HepG2 (cell line): ENCODE measurements around the gene VPS18. TPM values are rescaled to one million over a fixed set of nuclear protein-coding genes. Genes with fewer than 3 reads are reported as not detected.

Experiments used
- AHR ChIP-seq: IDR thresholded peaks from 2 replicates; pipeline ENCODE4 v1.6.1; 2018; ENCODE audit warnings: missing genetic modification reagents, missing compliant biosample characterization
- DNMT3B ChIP-seq: conservative IDR thresholded peaks from 2 replicates; pipeline ENCODE4 v1.6.1; 2016; ENCODE audit warnings: missing biosample characterization, control low read depth
- DR1 ChIP-seq: sonication (generic); formaldehyde crosslinking; IDR thresholded peaks from 2 replicates; pipeline ENCODE4 v1.8.0; 2021; ENCODE audit warnings: mild to moderate bottlenecking, missing genetic modification reagents, inconsistent platforms
- EZH2 ChIP-seq: conservative IDR thresholded peaks from 2 replicates; pipeline ENCODE4 v1.6.1; 2012; ENCODE audit warnings: mild to moderate bottlenecking, low read depth, low read length, moderate library complexity
- FOXP1 ChIP-seq, 2 experiments: fragments of 450-650 bp in 1 of 2; IDR thresholded peaks; 2 replicates each; pipeline ENCODE4 v1.6.1; 2017 to 2018; ENCODE audit warnings: antibody characterized with exemption in 1 of 2
- HDAC1 ChIP-seq: sonication (generic); formaldehyde crosslinking; IDR thresholded peaks from 2 replicates; pipeline ENCODE4 v1.5.1; 2020; ENCODE audit warnings: mild to moderate bottlenecking, missing genetic modification reagents
- KDM5B ChIP-seq: sonication (generic); formaldehyde crosslinking; IDR thresholded peaks from 2 replicates; pipeline ENCODE4 v1.4.0; 2020; ENCODE audit warnings: missing genetic modification reagents, mild to moderate bottlenecking, borderline replicate concordance
- MBNL3 ChIP-seq: fragments of 250-450 bp; sonication (Bioruptor Pico); conservative IDR thresholded peaks from 2 replicates; pipeline ENCODE4 v1.8.0; 2022; ENCODE audit warnings: mild to moderate bottlenecking, inconsistent platforms
- MED1 ChIP-seq: sonication (generic); formaldehyde crosslinking; IDR thresholded peaks from 2 replicates; pipeline ENCODE4 v1.4.0; 2020; ENCODE audit warnings: missing genetic modification reagents
- PLRG1 ChIP-seq: fragments of 450-650 bp; conservative IDR thresholded peaks from 2 replicates; pipeline ENCODE4 v1.6.1; 2016
- RNF2 ChIP-seq: fragments of 450-650 bp; conservative IDR thresholded peaks from 2 replicates; pipeline ENCODE4 v1.6.1; 2016; ENCODE audit warnings: low read depth
- STAT5B ChIP-seq: sonication (generic); formaldehyde crosslinking; IDR thresholded peaks from 2 replicates; pipeline ENCODE4 v1.4.0; 2020; ENCODE audit warnings: missing genetic modification reagents
- TBX3 ChIP-seq: fragments of 450-650 bp; IDR thresholded peaks from 2 replicates; pipeline ENCODE4 v1.6.1; 2017; ENCODE audit warnings: antibody characterized with exemption, mild to moderate bottlenecking, inconsistent platforms, borderline replicate concordance
- ZFY ChIP-seq: sonication (generic); formaldehyde crosslinking; IDR thresholded peaks from 2 replicates; pipeline ENCODE4 v1.4.0; 2020; ENCODE audit warnings: missing genetic modification reagents
- ZKSCAN1 ChIP-seq: fragments of 150-350 bp; IDR thresholded peaks from 2 replicates; pipeline ENCODE4 v1.6.1; 2014; ENCODE audit warnings: low read length
- ZMYM4 ChIP-seq: sonication (generic); formaldehyde crosslinking; IDR thresholded peaks from 2 replicates; pipeline ENCODE4 v1.8.1; 2023; ENCODE audit warnings: mild to moderate bottlenecking, missing genetic modification reagents
- ZNF143 ChIP-seq: sonication (generic); formaldehyde crosslinking; IDR thresholded peaks from 2 replicates; pipeline ENCODE4 v1.4.0; 2020; ENCODE audit warnings: missing genetic modification reagents
- ZNF20 ChIP-seq: sonication (generic); formaldehyde crosslinking; IDR thresholded peaks from 2 replicates; pipeline ENCODE4 v1.4.0; 2020; ENCODE audit warnings: mild to moderate bottlenecking, moderate library complexity, missing genetic modification reagents
- ZNF337 ChIP-seq: sonication (generic); formaldehyde crosslinking; IDR thresholded peaks from 2 replicates; pipeline ENCODE4 v1.5.1; 2020; ENCODE audit warnings: missing genetic modification reagents, low read depth, mild to moderate bottlenecking, borderline replicate concordance
- ZNF550 ChIP-seq: sonication (generic); formaldehyde crosslinking; IDR thresholded peaks from 2 replicates; pipeline ENCODE4 v1.4.0; 2020; ENCODE audit warnings: mild to moderate bottlenecking, missing genetic modification reagents, borderline replicate concordance
- ZNF607 ChIP-seq: sonication (generic); formaldehyde crosslinking; IDR thresholded peaks from 2 replicates; pipeline ENCODE4 v1.5.1; 2020; ENCODE audit warnings: missing genetic modification reagents, mild to moderate bottlenecking, borderline replicate concordance
- ZNF644 ChIP-seq: IDR thresholded peaks from 2 replicates; pipeline ENCODE4 v1.6.1; 2016; ENCODE audit warnings: low read depth
- ZNF678 ChIP-seq: sonication (generic); formaldehyde crosslinking; IDR thresholded peaks from 2 replicates; pipeline ENCODE4 v1.4.0; 2020; ENCODE audit warnings: mild to moderate bottlenecking, missing genetic modification reagents
- polyA plus RNA-seq, 8 experiments: library from polyadenylated mRNA; depleted of rRNA in 3 of 8; stranded (reverse) in 7 of 8; unstranded in 1 of 8; fragments of >200 nt; fragmentation: Illumina TruSeq in 4 of 8; extraction: Trizol in 4 of 8; gene quantifications; 2 replicates each; pipeline versions ENCODE4 v1.2.1 to v1.2.3, GENCODE V29; 2011 to 2016; ENCODE audit warnings: low read depth in 4 of 8, missing spikeins in 1 of 8, mixed read lengths in 1 of 8; ENCODE audit not compliant: insufficient read depth in 1 of 8
- total RNA-seq, 5 experiments: library from RNA; depleted of rRNA; stranded (reverse); fragments of >200 nt; fragmentation: Illumina TruSeq; extraction: Trizol; gene quantifications; 2 replicates each; pipeline ENCODE4 v1.2.3, GENCODE V29; 2016; ENCODE audit warnings: low read depth in 1 of 5
- TF ChIP-seq, protein P1 (sequence below): fragments of 450-650 bp; IDR thresholded peaks from 2 replicates; pipeline ENCODE4 v1.6.1; 2017
- TF ChIP-seq, protein P2 (sequence below): sonication (generic); formaldehyde crosslinking; IDR thresholded peaks from 2 replicates; pipeline ENCODE4 v1.9.0; 2022; ENCODE audit warnings: missing genetic modification reagents, mild to moderate bottlenecking, borderline replicate concordance
- TF ChIP-seq, protein P3 (sequence below): sonication (generic); formaldehyde crosslinking; IDR thresholded peaks from 2 replicates; pipeline ENCODE4 v1.4.0; 2020; ENCODE audit warnings: missing genetic modification reagents
- TF ChIP-seq, protein P4 (sequence below): sonication (generic); formaldehyde crosslinking; IDR thresholded peaks from 2 replicates; pipeline ENCODE4 v1.9.0; 2021; ENCODE audit warnings: missing genetic modification reagents, borderline replicate concordance

Gene VPS18
- total and polyA plus RNA-seq, 2 of the 13 experiments (the other 11 are each of a cell fraction or from before 2014, with no cell fraction given) = 5.8 to 17.0 TPM

DNA sequence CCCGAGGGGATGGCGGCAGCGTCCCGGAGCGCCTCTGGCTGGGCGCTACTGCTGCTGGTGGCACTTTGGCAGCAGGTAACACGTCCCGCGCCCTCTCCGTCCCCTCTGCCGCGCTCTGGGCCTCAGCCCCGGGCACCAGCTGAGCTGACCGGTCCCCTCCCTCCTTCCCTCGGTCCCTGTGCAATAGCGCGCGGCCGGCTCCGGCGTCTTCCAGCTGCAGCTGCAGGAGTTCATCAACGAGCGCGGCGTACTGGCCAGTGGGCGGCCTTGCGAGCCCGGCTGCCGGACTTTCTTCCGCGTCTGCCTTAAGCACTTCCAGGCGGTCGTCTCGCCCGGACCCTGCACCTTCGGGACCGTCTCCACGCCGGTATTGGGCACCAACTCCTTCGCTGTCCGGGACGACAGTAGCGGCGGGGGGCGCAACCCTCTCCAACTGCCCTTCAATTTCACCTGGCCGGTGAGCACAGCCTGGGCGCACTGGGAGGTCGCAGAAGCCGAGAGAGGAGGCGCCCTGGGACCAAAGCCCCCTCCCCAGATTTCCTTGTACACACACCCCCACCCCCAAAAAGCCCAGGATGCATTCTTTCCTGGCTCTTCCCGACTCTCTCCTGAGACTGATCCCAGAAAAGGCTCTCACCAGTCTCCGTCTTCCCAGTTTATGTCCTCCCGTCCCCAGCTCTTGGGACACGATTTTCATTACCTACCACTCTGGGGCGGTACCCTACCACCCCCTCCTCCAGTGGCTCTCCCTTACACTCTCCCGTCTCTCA is 35.6 kb downstream of the VPS18 start (continued):
- TF ChIP-seq HDAC1 (CRISPR knock-in tag) (0 out of 2 replicates have a peak, but pooled peaks have one; percentile 39), STAT5B (CRISPR knock-in tag) (no peak), ZNF644 (CRISPR knock-in tag) (no peak), AHR (CRISPR knock-in tag) (no peak), ZNF607 (no peak), ZMYM4 (CRISPR knock-in tag) (no peak), PLRG1 (no peak), ZFY (CRISPR knock-in tag) (0 out of 2 replicates have a peak, but pooled peaks have one; percentile 30), ZNF20 (CRISPR knock-in tag) (no peak), RNF2 (no peak; the same call in 1 of the 2 replicates), TBX3 (no peak), DNMT3B (CRISPR knock-in tag) (no peak), ZKSCAN1 (no peak), ZNF678 (CRISPR knock-in tag) (peak; percentile 33; the same call in 1 of the 2 replicates), MBNL3 (CRISPR knock-in tag) (no peak), EZH2 (no peak), KDM5B (no peak), ZNF143 (CRISPR knock-in tag) (no peak), MED1 (CRISPR knock-in tag) (no peak), ZNF337 (no peak), FOXP1 (IDR thresholded peaks at IDR 0.05) (no peak), FOXP1 (CRISPR knock-in tag; IDR thresholded peaks at IDR 0.05) (no peak), ZNF550 (CRISPR knock-in tag) (no peak), DR1 (CRISPR knock-in tag) (no peak)
- TF ChIP-seq, protein P1, sequence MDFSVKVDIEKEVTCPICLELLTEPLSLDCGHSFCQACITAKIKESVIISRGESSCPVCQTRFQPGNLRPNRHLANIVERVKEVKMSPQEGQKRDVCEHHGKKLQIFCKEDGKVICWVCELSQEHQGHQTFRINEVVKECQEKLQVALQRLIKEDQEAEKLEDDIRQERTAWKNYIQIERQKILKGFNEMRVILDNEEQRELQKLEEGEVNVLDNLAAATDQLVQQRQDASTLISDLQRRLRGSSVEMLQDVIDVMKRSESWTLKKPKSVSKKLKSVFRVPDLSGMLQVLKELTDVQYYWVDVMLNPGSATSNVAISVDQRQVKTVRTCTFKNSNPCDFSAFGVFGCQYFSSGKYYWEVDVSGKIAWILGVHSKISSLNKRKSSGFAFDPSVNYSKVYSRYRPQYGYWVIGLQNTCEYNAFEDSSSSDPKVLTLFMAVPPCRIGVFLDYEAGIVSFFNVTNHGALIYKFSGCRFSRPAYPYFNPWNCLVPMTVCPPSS = no peak
- TF ChIP-seq, protein P2, sequence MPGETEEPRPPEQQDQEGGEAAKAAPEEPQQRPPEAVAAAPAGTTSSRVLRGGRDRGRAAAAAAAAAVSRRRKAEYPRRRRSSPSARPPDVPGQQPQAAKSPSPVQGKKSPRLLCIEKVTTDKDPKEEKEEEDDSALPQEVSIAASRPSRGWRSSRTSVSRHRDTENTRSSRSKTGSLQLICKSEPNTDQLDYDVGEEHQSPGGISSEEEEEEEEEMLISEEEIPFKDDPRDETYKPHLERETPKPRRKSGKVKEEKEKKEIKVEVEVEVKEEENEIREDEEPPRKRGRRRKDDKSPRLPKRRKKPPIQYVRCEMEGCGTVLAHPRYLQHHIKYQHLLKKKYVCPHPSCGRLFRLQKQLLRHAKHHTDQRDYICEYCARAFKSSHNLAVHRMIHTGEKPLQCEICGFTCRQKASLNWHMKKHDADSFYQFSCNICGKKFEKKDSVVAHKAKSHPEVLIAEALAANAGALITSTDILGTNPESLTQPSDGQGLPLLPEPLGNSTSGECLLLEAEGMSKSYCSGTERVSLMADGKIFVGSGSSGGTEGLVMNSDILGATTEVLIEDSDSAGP (CRISPR knock-in tag) = peak; percentile 30; the same call in 1 of the 2 replicates
- TF ChIP-seq, protein P3, sequence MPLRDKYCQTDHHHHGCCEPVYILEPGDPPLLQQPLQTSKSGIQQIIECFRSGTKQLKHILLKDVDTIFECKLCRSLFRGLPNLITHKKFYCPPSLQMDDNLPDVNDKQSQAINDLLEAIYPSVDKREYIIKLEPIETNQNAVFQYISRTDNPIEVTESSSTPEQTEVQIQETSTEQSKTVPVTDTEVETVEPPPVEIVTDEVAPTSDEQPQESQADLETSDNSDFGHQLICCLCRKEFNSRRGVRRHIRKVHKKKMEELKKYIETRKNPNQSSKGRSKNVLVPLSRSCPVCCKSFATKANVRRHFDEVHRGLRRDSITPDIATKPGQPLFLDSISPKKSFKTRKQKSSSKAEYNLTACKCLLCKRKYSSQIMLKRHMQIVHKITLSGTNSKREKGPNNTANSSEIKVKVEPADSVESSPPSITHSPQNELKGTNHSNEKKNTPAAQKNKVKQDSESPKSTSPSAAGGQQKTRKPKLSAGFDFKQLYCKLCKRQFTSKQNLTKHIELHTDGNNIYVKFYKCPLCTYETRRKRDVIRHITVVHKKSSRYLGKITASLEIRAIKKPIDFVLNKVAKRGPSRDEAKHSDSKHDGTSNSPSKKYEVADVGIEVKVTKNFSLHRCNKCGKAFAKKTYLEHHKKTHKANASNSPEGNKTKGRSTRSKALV (CRISPR knock-in tag) = peak; percentile 99
- TF ChIP-seq, protein P4, sequence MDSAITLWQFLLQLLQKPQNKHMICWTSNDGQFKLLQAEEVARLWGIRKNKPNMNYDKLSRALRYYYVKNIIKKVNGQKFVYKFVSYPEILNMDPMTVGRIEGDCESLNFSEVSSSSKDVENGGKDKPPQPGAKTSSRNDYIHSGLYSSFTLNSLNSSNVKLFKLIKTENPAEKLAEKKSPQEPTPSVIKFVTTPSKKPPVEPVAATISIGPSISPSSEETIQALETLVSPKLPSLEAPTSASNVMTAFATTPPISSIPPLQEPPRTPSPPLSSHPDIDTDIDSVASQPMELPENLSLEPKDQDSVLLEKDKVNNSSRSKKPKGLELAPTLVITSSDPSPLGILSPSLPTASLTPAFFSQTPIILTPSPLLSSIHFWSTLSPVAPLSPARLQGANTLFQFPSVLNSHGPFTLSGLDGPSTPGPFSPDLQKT = no peak
